OCI-LY3 (cell line): ENCODE measurements around the gene CLEC2B.

Source experiments
- H2AFZ ChIP-seq: fragments of 200-600, 300-600 bp; shearing (Covaris generic); 2 replicates; pipeline ENCODE4 v1.6.0; 2014; ENCODE audit warnings: antibody characterized with exemption, low read depth, low read length
- H3K27ac ChIP-seq: fragments of 200-600, 300-600 bp; sonication (generic); 2 replicates; pipeline ENCODE4 v1.5.1; 2014; ENCODE audit warnings: mild to moderate bottlenecking, low read length, moderate library complexity, mixed read lengths
- H3K27me3 ChIP-seq: fragments of 200-600, 300-600 bp; sonication (generic); 2 replicates; pipeline ENCODE4 v1.6.1; 2014; ENCODE audit warnings: low read depth, low read length, mixed read lengths
- H3K36me3 ChIP-seq: fragments of 200-600, 300-600 bp; sonication (generic); replicated peaks from 2 replicates; pipeline ENCODE3; 2014; ENCODE audit warnings: low read depth, low read length, mixed read lengths
- H3K4me1 ChIP-seq: fragments of 300-600, 200-600 bp; sonication (generic); 2 replicates; pipeline ENCODE4 v1.6.1; 2014; ENCODE audit warnings: low read length, mixed read lengths
- H3K4me2 ChIP-seq: fragments of 200-600, 300-600 bp; sonication (generic); 2 replicates; pipeline ENCODE4 v1.6.1; 2014; ENCODE audit warnings: low read length, mixed read lengths
- H3K4me3 ChIP-seq: fragments of 300-600, 200-600 bp; sonication (generic); 2 replicates; pipeline ENCODE4 v1.5.1; 2014; ENCODE audit warnings: antibody characterized with exemption, mild to moderate bottlenecking, low read length, moderate library complexity
- H3K79me2 ChIP-seq: fragments of 300-600, 200-600 bp; shearing (Covaris generic); 2 replicates; pipeline ENCODE4 v1.6.1; 2014; ENCODE audit warnings: mild to moderate bottlenecking, low read length, mixed read lengths
- H3K9ac ChIP-seq: fragments of 300-600, 200-600 bp; shearing (Covaris generic); 2 replicates; pipeline ENCODE4 v1.6.0; 2014; ENCODE audit warnings: mild to moderate bottlenecking, low read length, moderate library complexity
- H3K9me3 ChIP-seq: fragments of 200-600, 300-600 bp; shearing (Covaris generic); 2 replicates; pipeline ENCODE4 v1.6.1; 2014; ENCODE audit warnings: low read length, mixed read lengths; ENCODE audit not compliant: insufficient read depth
- H4K20me1 ChIP-seq: fragments of 200-600, 300-600 bp; sonication (generic); 2 replicates; pipeline ENCODE4 v1.6.1; 2016; ENCODE audit warnings: low read length, mixed read lengths; ENCODE audit not compliant: insufficient read depth
- CTCF ChIP-seq: fragments of 200-600, 300-600 bp; sonication (generic); IDR thresholded peaks from 2 replicates; pipeline ENCODE4 v1.5.1; 2014; ENCODE audit warnings: antibody characterized with exemption, low read length, low read depth
- EZH2phosphoT487 ChIP-seq: fragments of 200-600 bp; shearing (Covaris generic); IDR thresholded peaks from 2 replicates; pipeline ENCODE4 v1.6.1; 2018; ENCODE audit warnings: antibody characterized with exemption, mixed run types, low read depth

The CLEC2B gene

GRCh38 chr12:9809866-9810265, 59.3 kb downstream of the CLEC2B start:
- H3K9me3 ChIP-seq = no peaks in the 10 kb centered on the region

GRCh38 chr12:9809338-9809737, 59.8 kb downstream of the CLEC2B start:
- Histone ChIP-seq H3K27ac (no peak overlapping the region), H3K79me2 (no peaks in the 10 kb centered on the region), H3K4me2 (no peak overlapping the region), H3K9ac (no peak overlapping the region), H3K4me1 (peaks cover 46% of the 10 kb centered on the region), H3K4me3 (no peak overlapping the region), H2AFZ (no peak overlapping the region), H3K9me3 (no peaks in the 10 kb centered on the region), H3K27me3 (0 out of 2 replicates have a peak, but pooled peaks cover 5% of the 10 kb centered on the region), H3K36me3 (no peaks in the 10 kb centered on the region), H4K20me1 (no peaks in the 10 kb centered on the region)
- TF ChIP-seq CTCF (no peak), EZH2phosphoT487 (no peak)

More at GRCh38 chr12:9809866-9810265, 59.3 kb downstream of the CLEC2B start:
- Histone ChIP-seq H3K79me2 (no peaks in the 10 kb centered on the region), H3K27ac (no peak overlapping the region; the same call in 1 of the 2 replicates), H3K4me1 (peaks cover 46% of the 10 kb centered on the region), H3K27me3 (0 out of 2 replicates have a peak, but pooled peaks cover 5% of the 10 kb centered on the region), H3K9ac (no peak overlapping the region), H3K4me2 (peak overlapping the region; percentile 74), H3K36me3 (no peaks in the 10 kb centered on the region), H4K20me1 (no peaks in the 10 kb centered on the region), H2AFZ (no peak overlapping the region), H3K4me3 (no peak overlapping the region)
- TF ChIP-seq EZH2phosphoT487 (no peak), CTCF (no peak)

- Histone ChIP-seq H3K4me3 (no peak overlapping the region), H3K9ac (no peak overlapping the region)
Observed at GRCh38 chr12:9808504-9808903, 60.6 kb downstream of the CLEC2B start.

GRCh38 chr12:9806714-9807113, 62.4 kb downstream of the CLEC2B start:
- TF ChIP-seq CTCF (no peak), EZH2phosphoT487 (no peak)
- no peaks in the 10 kb centered on the region for H3K79me2 ChIP-seq
- peaks cover 9% of the 10 kb centered on the region; the same call in 1 of the 2 replicates for H3K27me3 ChIP-seq
- no peaks in the 10 kb centered on the region for H3K9me3 ChIP-seq
- no peaks in the 10 kb centered on the region for H3K36me3 ChIP-seq
- H4K20me1 ChIP-seq = no peaks in the 10 kb centered on the region
- H3K4me2 ChIP-seq = no peak overlapping the region
- H3K27ac ChIP-seq = no peak overlapping the region
- no peak overlapping the region for H3K9ac ChIP-seq
- peaks cover 30% of the 10 kb centered on the region for H3K4me1 ChIP-seq
- no peak overlapping the region for H3K4me3 ChIP-seq
- no peak overlapping the region for H2AFZ ChIP-seq

More at GRCh38 chr12:9808504-9808903, 60.6 kb downstream of the CLEC2B start:
- H3K27ac ChIP-seq = no peak overlapping the region
- no peaks in the 10 kb centered on the region for H4K20me1 ChIP-seq
- TF ChIP-seq CTCF = no peak
- no peak for TF ChIP-seq EZH2phosphoT487
- no peak overlapping the region for H3K4me2 ChIP-seq
- no peaks in the 10 kb centered on the region for H3K79me2 ChIP-seq
- peaks cover 9% of the 10 kb centered on the region; the same call in 1 of the 2 replicates for H3K27me3 ChIP-seq
- no peaks in the 10 kb centered on the region for H3K9me3 ChIP-seq
- no peaks in the 10 kb centered on the region for H3K36me3 ChIP-seq
- H3K4me1 ChIP-seq = peaks cover 43% of the 10 kb centered on the region
- no peak overlapping the region for H2AFZ ChIP-seq
